CD14-positive monocyte (primary cell): ENCODE results near the gene TRPC5OS. TPM values are rescaled to one million over a fixed set of nuclear protein-coding genes. Genes with fewer than 3 reads are reported as not detected.

Source experiments
- DNase-seq, 3 donors: peaks; one replicate each; pipeline ENCODE4 v3.0.0-alpha.2; 2011 to 2022
- H2AFZ ChIP-seq: 2 replicates; pipeline ENCODE4 v1.6.0; 2012; ENCODE audit warnings: mild to moderate bottlenecking, low read depth, low read length, inconsistent platforms; ENCODE audit not compliant: insufficient read depth, poor library complexity, severe bottlenecking
- H3K27ac ChIP-seq, 2 donors: 1 replicate in 1 of 2; 2 replicates in 1 of 2; pipeline ENCODE4 v1.5.1; 2012 to 2013; ENCODE audit warnings: low read length in 2 of 2, control low read depth in 1 of 2, inconsistent platforms in 1 of 2, low read depth in 1 of 2, mild to moderate bottlenecking in 1 of 2
- H3K27me3 ChIP-seq, 2 donors: one replicate each; pipeline versions ENCODE4 v1.6.0 to v1.6.1; 2011 to 2013; ENCODE audit warnings: low read length in 2 of 2; ENCODE audit not compliant: control insufficient read depth in 2 of 2, insufficient read depth in 2 of 2
- H3K36me3 ChIP-seq, 2 donors: replicated peaks in 1 of 2; 1 replicate in 1 of 2; 2 replicates in 1 of 2; pipeline versions ENCODE4 v1.5.1 to v1.6.1; 2012 to 2013; ENCODE audit warnings: low read length in 2 of 2, control low read depth in 1 of 2, inconsistent platforms in 1 of 2, mild to moderate bottlenecking in 1 of 2; ENCODE audit not compliant: insufficient read depth in 2 of 2, control insufficient read depth in 1 of 2
- H3K4me1 ChIP-seq, 2 donors: 1 replicate in 1 of 2; 2 replicates in 1 of 2; pipeline versions ENCODE4 v1.5.1 to v1.6.1; 2012 to 2013; ENCODE audit warnings: low read length in 2 of 2, control low read depth in 1 of 2, inconsistent platforms in 1 of 2, mild to moderate bottlenecking in 1 of 2, moderate library complexity in 1 of 2; ENCODE audit not compliant: insufficient read depth in 2 of 2, control insufficient read depth in 1 of 2
- H3K4me2 ChIP-seq: replicated peaks from 2 replicates; pipeline ENCODE3; 2012; ENCODE audit warnings: low read length, moderate library complexity, mild to moderate bottlenecking; ENCODE audit not compliant: poor library complexity, severe bottlenecking; ENCODE audit errors: extremely low read depth
- H3K4me3 ChIP-seq, 3 experiments: fragments of 200-600 bp in 1 of 3; sonication (generic) in 1 of 3; replicated peaks in 1 of 3; 1 replicate in 2 of 3; 2 replicates in 1 of 3; pipeline ENCODE4 v1.5.1; 2011 to 2013; ENCODE audit warnings: low read length in 3 of 3, mild to moderate bottlenecking in 3 of 3, control low read depth in 2 of 3, low read depth in 2 of 3, inconsistent platforms in 1 of 3, moderate library complexity in 1 of 3
- H3K79me2 ChIP-seq: 2 replicates; pipeline ENCODE4 v1.6.0; 2012; ENCODE audit warnings: mild to moderate bottlenecking, control low read depth, inconsistent platforms, low read length, moderate library complexity; ENCODE audit not compliant: insufficient read depth
- H3K9ac ChIP-seq: 2 replicates; pipeline ENCODE4 v1.6.0; 2017; ENCODE audit warnings: low read length, mild to moderate bottlenecking; ENCODE audit not compliant: insufficient read depth, poor library complexity, severe bottlenecking
- H3K9me3 ChIP-seq, 2 donors: replicated peaks in 1 of 2; 1 replicate in 1 of 2; 2 replicates in 1 of 2; pipeline versions ENCODE4 v1.5.1 to v1.6.1; 2012 to 2013; ENCODE audit warnings: low read length in 2 of 2, control low read depth in 1 of 2; ENCODE audit not compliant: control insufficient read depth in 1 of 2, insufficient read depth in 1 of 2
- H4K20me1 ChIP-seq: 2 replicates; pipeline ENCODE4 v1.6.0; 2012; ENCODE audit warnings: mild to moderate bottlenecking, low read length, control low read depth, moderate library complexity; ENCODE audit not compliant: insufficient read depth
- H3K27ac Mint-ChIP-seq, 7 donors: one replicate each; pipeline ENCODE4 v1.8.0; 2020; ENCODE audit warnings: mild to moderate bottlenecking in 7 of 7, mixed read lengths in 7 of 7, moderate library complexity in 6 of 7, inconsistent platforms in 2 of 7
- H3K27me3 Mint-ChIP-seq, 3 donors: one replicate each; pipeline ENCODE4 v1.8.0; 2021 to 2022; ENCODE audit warnings: low read depth in 3 of 3, mild to moderate bottlenecking in 3 of 3, mixed read lengths in 3 of 3, moderate library complexity in 3 of 3, inconsistent platforms in 1 of 3
- H3K36me3 Mint-ChIP-seq, 2 donors: one replicate each; pipeline ENCODE4 v1.8.0; 2020; ENCODE audit warnings: mixed read lengths in 2 of 2, inconsistent platforms in 1 of 2, mild to moderate bottlenecking in 1 of 2
- H3K4me1 Mint-ChIP-seq: one replicate; pipeline ENCODE4 v1.8.0; 2020; ENCODE audit warnings: mild to moderate bottlenecking, mixed read lengths
- H3K4me3 Mint-ChIP-seq, 2 donors: one replicate each; pipeline ENCODE4 v1.8.0; 2020; ENCODE audit warnings: mild to moderate bottlenecking in 2 of 2, mixed read lengths in 2 of 2, moderate library complexity in 1 of 2
- H3K9me3 Mint-ChIP-seq, 7 donors: one replicate each; pipeline ENCODE4 v1.8.0; 2020 to 2022; ENCODE audit warnings: mixed read lengths in 7 of 7, mild to moderate bottlenecking in 6 of 7, moderate library complexity in 6 of 7, inconsistent platforms in 2 of 7
- CTCF ChIP-seq: fragments of 200-600 bp; IDR thresholded peaks from one replicate; pipeline ENCODE4 v1.8.0; 2022; ENCODE audit warnings: antibody characterized with exemption, mild to moderate bottlenecking
- WGBS: methylation state at CpG from one replicate; pipeline ENCODE4 v1.1.5; 2013; ENCODE audit warnings: missing lambda C conversion rate; ENCODE audit not compliant: insufficient coverage; 5-methylcytosine and 5-hydroxymethylcytosine counted together
- intact Hi-C, 2 donors: fragments of 100-400 bp; cut with micrococcal nuclease; formaldehyde crosslinking; loops; one replicate each; pipeline versions ENCODE4 v1.15.0 to v1.15.1; 2023
- polyA plus RNA-seq, 3 donors: library from polyadenylated mRNA; depleted of rRNA in 1 of 3; unstranded in 2 of 3; stranded (reverse) in 1 of 3; fragments of 300-500 nt in 2 of 3; fragments of >200 nt in 1 of 3; fragmentation: Illumina TruSeq in 2 of 3; gene quantifications; 1 replicate in 2 of 3; 2 replicates in 1 of 3; pipeline ENCODE4 v1.2.3, GENCODE V29; 2012 to 2021

The TRPC5OS gene
- polyA plus RNA-seq, 3 donors: 0.08 TPM; not detected in 2

GRCh38 chrX:111874241-111874640, 1.7 kb upstream of the TRPC5OS start:
- H3K9me3 ChIP-seq: no peaks in the 10 kb centered on the region
- intact Hi-C loops: no loop called here
- no peaks in the 10 kb centered on the region for H4K20me1 ChIP-seq
- H3K36me3 ChIP-seq: no peaks in the 10 kb centered on the region
- peaks cover 0 to under 1% of the 10 kb centered on the region in 2 donors for H3K4me1 ChIP-seq
- WGBS: no CpG with 5 or more reads among the region's 3 CpGs
- no peak overlapping the region for H3K4me3 Mint-ChIP-seq
- no peaks in the 10 kb centered on the region for H3K36me3 Mint-ChIP-seq
- no peak overlapping the region for H3K27ac ChIP-seq
- H3K9me3 Mint-ChIP-seq: peaks cover 0 to 2% (median 0%) of the 10 kb centered on the region in 7 donors
- TF ChIP-seq CTCF: no peak
- peaks cover 2 to 6% (median 2%) of the 10 kb centered on the region in 3 donors for H3K27me3 Mint-ChIP-seq
- H2AFZ ChIP-seq: no peak overlapping the region
- H3K79me2 ChIP-seq: no peaks in the 10 kb centered on the region
- H3K4me2 ChIP-seq: no peak overlapping the region
- no peak overlapping the region for H3K4me3 ChIP-seq
- peaks cover 0 to 4% of the 10 kb centered on the region in 2 donors for H3K27me3 ChIP-seq
- no peaks in the 10 kb centered on the region for H3K4me1 Mint-ChIP-seq
- no peak for DNase-seq
- H3K9ac ChIP-seq: no peak overlapping the region
- no peak overlapping the region for H3K27ac Mint-ChIP-seq

GRCh38 chrX:111876646-111877045, 665 bp downstream of the TRPC5OS start:
- WGBS: no CpG with 5 or more reads among the region's 3 CpGs
- no peaks in the 10 kb centered on the region for H3K36me3 ChIP-seq

More at GRCh38 chrX:111876646-111877045, 665 bp downstream of the TRPC5OS start:
- no peak overlapping the region for H3K9ac ChIP-seq
- Mint-ChIP-seq H3K36me3 (no peaks in the 10 kb centered on the region), H3K4me1 (no peaks in the 10 kb centered on the region), H3K9me3 (peaks cover 0 to 3% (median 0%) of the 10 kb centered on the region in 7 donors), H3K27me3 (peaks cover 2 to 5% (median 2%) of the 10 kb centered on the region in 3 donors), H3K27ac (no peak overlapping the region), H3K4me3 (no peak overlapping the region)
- no peak overlapping the region for H2AFZ ChIP-seq
- H3K9me3 ChIP-seq: no peaks in the 10 kb centered on the region
- intact Hi-C loops: no loop called here
- no peaks in the 10 kb centered on the region for H3K4me1 ChIP-seq
- no peaks in the 10 kb centered on the region for H4K20me1 ChIP-seq
- H3K4me2 ChIP-seq: no peak overlapping the region
- H3K4me3 ChIP-seq: no peak overlapping the region
- no peak for TF ChIP-seq CTCF
- no peaks in the 10 kb centered on the region for H3K79me2 ChIP-seq
- H3K27me3 ChIP-seq: peaks cover 0 to 4% of the 10 kb centered on the region in 2 donors
- no peak overlapping the region for H3K27ac ChIP-seq
- DNase-seq: no peak
